Neuronal stem cell (in vitro differentiated cells): Measurements from ENCODE around the gene TRDN.

Experiments
- DNase-seq: peaks from one replicate; pipeline ENCODE4 v3.0.0-alpha.2; 2013; ENCODE audit warnings: low spot score
- H2AFZ ChIP-seq: one replicate; pipeline ENCODE4 v1.6.1; 2013; ENCODE audit warnings: mild to moderate bottlenecking, low read length, inconsistent platforms
- H2AK5ac ChIP-seq: 2 replicates; pipeline ENCODE4 v1.6.1; 2013; ENCODE audit warnings: low read depth, mild to moderate bottlenecking, inconsistent platforms, low read length, moderate library complexity, mixed read lengths
- H2BK120ac ChIP-seq: 2 replicates; pipeline ENCODE4 v1.6.1; 2013; ENCODE audit warnings: low read depth, mild to moderate bottlenecking, inconsistent platforms, low read length, moderate library complexity, mixed read lengths
- H2BK12ac ChIP-seq: one replicate; pipeline ENCODE4 v1.6.1; 2013; ENCODE audit warnings: low read length, inconsistent platforms
- H2BK15ac ChIP-seq: 2 replicates; pipeline ENCODE4 v1.6.1; 2013; ENCODE audit warnings: mild to moderate bottlenecking, low read length, inconsistent platforms, mixed read lengths
- H2BK5ac ChIP-seq: one replicate; pipeline ENCODE4 v1.6.1; 2013; ENCODE audit warnings: inconsistent platforms, mild to moderate bottlenecking, low read length, moderate library complexity
- H3K14ac ChIP-seq: one replicate; pipeline ENCODE4 v1.6.1; 2013; ENCODE audit warnings: low read length, inconsistent platforms
- H3K18ac ChIP-seq: 2 replicates; pipeline ENCODE4 v1.6.1; 2013; ENCODE audit warnings: low read length, inconsistent platforms
- H3K23ac ChIP-seq: 2 replicates; pipeline ENCODE4 v1.6.1; 2013; ENCODE audit warnings: low read depth, mild to moderate bottlenecking, mixed read lengths, low read length, inconsistent platforms; ENCODE audit not compliant: poor library complexity
- H3K27ac ChIP-seq: replicated peaks from 3 replicates; pipeline ENCODE4 v1.5.1; 2013; ENCODE audit warnings: low read length, inconsistent platforms
- H3K27me3 ChIP-seq, 3 experiments: 2 replicates each; pipeline ENCODE4 v1.6.1; 2013; ENCODE audit warnings: low read length in 3 of 3, mild to moderate bottlenecking in 2 of 3, inconsistent platforms in 1 of 3, low read depth in 1 of 3, mixed read lengths in 1 of 3, moderate library complexity in 1 of 3; ENCODE audit not compliant: control insufficient read depth in 3 of 3, insufficient read depth in 3 of 3
- H3K36me3 ChIP-seq, 2 donors: replicated peaks in 1 of 2; 2 replicates each; pipeline ENCODE4 v1.6.1; 2013; ENCODE audit warnings: low read length in 2 of 2; ENCODE audit not compliant: control insufficient read depth in 2 of 2, insufficient read depth in 2 of 2
- H3K4ac ChIP-seq: 2 replicates; pipeline ENCODE4 v1.6.1; 2013; ENCODE audit warnings: inconsistent platforms, mild to moderate bottlenecking, low read length, moderate library complexity
- H3K4me1 ChIP-seq, 2 donors: 1 replicate in 1 of 2; 2 replicates in 1 of 2; pipeline ENCODE4 v1.6.1; 2013; ENCODE audit warnings: low read length in 2 of 2, low read depth in 1 of 2; ENCODE audit not compliant: control insufficient read depth in 2 of 2, insufficient read depth in 1 of 2
- H3K4me2 ChIP-seq: one replicate; pipeline ENCODE4 v1.6.1; 2013; ENCODE audit warnings: mild to moderate bottlenecking, low read length, inconsistent platforms; ENCODE audit not compliant: insufficient read depth, poor library complexity, severe bottlenecking
- H3K4me3 ChIP-seq, 2 donors: 2 replicates each; pipeline ENCODE4 v1.5.1; 2013; ENCODE audit warnings: low read length in 2 of 2, mild to moderate bottlenecking in 2 of 2, inconsistent platforms in 1 of 2, moderate library complexity in 1 of 2
- H3K79me1 ChIP-seq: one replicate; pipeline ENCODE4 v1.6.1; 2013; ENCODE audit warnings: low read depth, mild to moderate bottlenecking, inconsistent platforms, low read length, moderate library complexity
- H3K9ac ChIP-seq: one replicate; pipeline ENCODE4 v1.6.1; 2013; ENCODE audit warnings: mild to moderate bottlenecking, low read depth, low read length, inconsistent platforms; ENCODE audit not compliant: poor library complexity
- H3K9me3 ChIP-seq, 2 donors: replicated peaks in 1 of 2; 2 replicates each; pipeline versions ENCODE3 to v1.6.1; 2013; ENCODE audit warnings: low read length in 2 of 2, mild to moderate bottlenecking in 2 of 2, inconsistent platforms in 1 of 2, low read depth in 1 of 2, mixed read lengths in 1 of 2, moderate library complexity in 1 of 2; ENCODE audit not compliant: control insufficient read depth in 2 of 2, insufficient read depth in 1 of 2
- H4K8ac ChIP-seq: one replicate; pipeline ENCODE4 v1.6.1; 2013; ENCODE audit warnings: low read depth, mild to moderate bottlenecking, inconsistent platforms, low read length, moderate library complexity
- H4K91ac ChIP-seq: one replicate; pipeline ENCODE4 v1.6.1; 2013; ENCODE audit warnings: low read length, low read depth, mild to moderate bottlenecking, inconsistent platforms; ENCODE audit not compliant: poor library complexity
- WGBS, 2 donors: extraction: QIAGEN DNeasy Blood & Tissue Kit; methylation state at CpG; one replicate each; pipeline ENCODE4 v1.1.7; 2013; ENCODE audit warnings: missing lambda C conversion rate in 2 of 2, mixed read lengths in 1 of 2; ENCODE audit not compliant: insufficient read length in 2 of 2, insufficient replicate concordance in 1 of 2; ENCODE audit errors: extremely low coverage in 2 of 2; 5-methylcytosine and 5-hydroxymethylcytosine counted together

The TRDN gene

DNA sequence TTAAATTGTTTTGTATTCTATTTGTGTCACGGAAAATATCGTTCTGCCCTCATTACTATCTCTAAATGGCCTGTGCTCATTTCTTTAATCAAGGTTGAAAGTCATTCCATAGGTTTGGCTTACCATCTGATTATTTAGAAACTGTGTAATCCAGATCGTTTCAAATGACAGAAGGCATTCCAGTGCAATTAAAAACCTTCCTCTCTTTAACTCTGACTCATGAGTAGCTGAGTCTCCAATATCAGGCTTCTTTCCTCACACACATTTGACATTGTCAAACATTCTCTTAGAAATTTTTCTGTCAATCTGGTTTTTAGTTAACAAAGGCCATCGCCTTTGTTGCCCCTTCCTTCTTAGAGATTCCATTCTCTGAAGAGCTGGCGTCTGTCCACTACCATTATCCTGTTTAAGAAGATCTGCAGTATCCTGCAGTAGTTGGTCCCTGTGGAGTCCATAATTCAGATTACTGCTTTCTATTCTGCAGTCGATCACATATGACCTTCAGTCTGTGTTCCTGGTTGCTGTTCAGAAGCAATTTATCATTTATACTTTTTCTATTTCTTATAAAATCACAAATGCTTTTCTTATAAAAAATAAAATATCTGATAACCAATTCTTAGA, 3.9 kb upstream of the TRDN start:
- Histone ChIP-seq H3K4me2 (no peak overlapping the region), H3K14ac (no peak overlapping the region), H3K23ac (no peak overlapping the region), H2AK5ac (no peak overlapping the region), H3K4ac (no peak overlapping the region), H3K4me3 (no peak overlapping the region), H4K91ac (no peak overlapping the region), H2BK12ac (no peak overlapping the region), H3K36me3 (no peaks in the 10 kb centered on the region), H3K79me1 (no peaks in the 10 kb centered on the region), H3K9ac (no peak overlapping the region), H3K4me1 (peaks cover 10 to 27% of the 10 kb centered on the region in 2 donors), H3K18ac (no peak overlapping the region), H2AFZ (peak overlapping the region; percentile 31), H2BK5ac (no peak overlapping the region), H3K27ac (no peak overlapping the region), H3K27me3 (no peaks in the 10 kb centered on the region), H2BK120ac (no peak overlapping the region), H2BK15ac (no peak overlapping the region), H4K8ac (no peak overlapping the region), H3K9me3 (no peaks in the 10 kb centered on the region)
- no peak for DNase-seq
- no CpG with 5 or more reads among the region's 6 CpGs for WGBS, 2 donors

DNA sequence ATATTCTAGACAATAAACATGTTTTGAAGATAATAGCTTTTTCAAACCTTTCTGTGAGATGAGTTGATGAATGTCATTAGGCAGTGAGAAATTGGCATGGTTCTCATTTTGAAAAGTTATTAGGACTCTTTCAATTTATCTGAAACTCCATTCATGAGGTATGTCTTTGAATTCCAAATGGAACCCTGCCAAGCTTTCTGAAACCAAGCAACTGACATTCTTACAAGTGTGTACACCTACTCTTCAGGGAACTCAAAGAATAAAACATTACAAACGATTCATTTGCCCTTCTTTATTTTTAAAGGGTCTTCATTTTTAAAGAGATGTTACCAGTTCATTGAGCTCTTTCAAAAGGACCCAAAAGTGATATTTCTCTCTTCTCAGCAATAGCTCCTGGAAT, 2.1 kb upstream of the TRDN start:
- H3K4me3 ChIP-seq = no peak overlapping the region
- no peaks in the 10 kb centered on the region for H3K79me1 ChIP-seq
- no peak overlapping the region for H2BK5ac ChIP-seq
- no peak overlapping the region for H3K14ac ChIP-seq
- no CpG with 5 or more reads among the region's 1 CpG for WGBS, 2 donors
- H3K4ac ChIP-seq = no peak overlapping the region
- no peak overlapping the region for H3K9ac ChIP-seq
- H3K4me1 ChIP-seq = peaks cover 10 to 27% of the 10 kb centered on the region in 2 donors
- H4K8ac ChIP-seq = no peak overlapping the region
- H3K27me3 ChIP-seq = no peaks in the 10 kb centered on the region
- no peak overlapping the region for H2AFZ ChIP-seq
- H3K18ac ChIP-seq = no peak overlapping the region
- no peaks in the 10 kb centered on the region for H3K36me3 ChIP-seq
- no peak overlapping the region for H3K4me2 ChIP-seq
- no peak for DNase-seq
- H3K9me3 ChIP-seq = no peaks in the 10 kb centered on the region
- no peak overlapping the region for H2BK15ac ChIP-seq
- no peak overlapping the region for H3K23ac ChIP-seq
- no peak overlapping the region for H3K27ac ChIP-seq
- no peak overlapping the region for H2BK12ac ChIP-seq
- H2AK5ac ChIP-seq = no peak overlapping the region
- H2BK120ac ChIP-seq = no peak overlapping the region
- no peak overlapping the region for H4K91ac ChIP-seq

DNA sequence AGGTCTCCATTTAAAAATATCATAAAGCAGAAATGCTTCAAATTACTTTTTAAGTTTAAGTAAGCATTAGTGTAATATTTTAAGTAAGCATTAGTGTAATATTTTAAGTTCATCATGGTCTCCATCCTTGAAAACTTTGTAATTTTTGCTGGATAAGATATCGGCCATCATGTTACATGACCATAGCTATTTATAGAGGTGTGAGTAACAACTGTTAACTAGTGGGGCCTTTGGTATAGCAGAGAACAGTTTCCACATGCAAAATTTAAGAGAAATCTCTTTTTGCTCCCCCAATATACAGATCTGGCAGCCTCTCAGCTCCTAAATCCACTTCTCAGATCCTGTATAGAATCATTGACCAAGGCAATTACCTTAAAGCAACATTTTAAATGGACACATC, 468 bp downstream of the TRDN start:
- H3K23ac ChIP-seq = no peak overlapping the region
- H2AFZ ChIP-seq = peak overlapping the region; percentile 88
- no peak overlapping the region for H4K91ac ChIP-seq
- no peaks in the 10 kb centered on the region for H3K27me3 ChIP-seq
- H3K79me1 ChIP-seq = no peaks in the 10 kb centered on the region
- H2BK12ac ChIP-seq = no peak overlapping the region
- H3K4me3 ChIP-seq = no peak overlapping the region
- WGBS, 2 donors = no CpG with 5 or more reads among the region's 1 CpG
- no peak overlapping the region for H4K8ac ChIP-seq
- no peak overlapping the region for H3K4ac ChIP-seq
- H3K36me3 ChIP-seq = no peaks in the 10 kb centered on the region
- no peak overlapping the region for H3K18ac ChIP-seq
- H3K9me3 ChIP-seq = no peaks in the 10 kb centered on the region
- no peak overlapping the region for H2BK5ac ChIP-seq
- H2BK15ac ChIP-seq = no peak overlapping the region
- no peak overlapping the region for H2AK5ac ChIP-seq
- no peak overlapping the region for H3K4me2 ChIP-seq
- no peak overlapping the region for H3K14ac ChIP-seq
- no peak overlapping the region for H2BK120ac ChIP-seq
- no peak for DNase-seq
- no peak overlapping the region for H3K27ac ChIP-seq
- H3K4me1 ChIP-seq = peaks cover 10 to 26% of the 10 kb centered on the region in 2 donors
- H3K9ac ChIP-seq = no peak overlapping the region

DNA sequence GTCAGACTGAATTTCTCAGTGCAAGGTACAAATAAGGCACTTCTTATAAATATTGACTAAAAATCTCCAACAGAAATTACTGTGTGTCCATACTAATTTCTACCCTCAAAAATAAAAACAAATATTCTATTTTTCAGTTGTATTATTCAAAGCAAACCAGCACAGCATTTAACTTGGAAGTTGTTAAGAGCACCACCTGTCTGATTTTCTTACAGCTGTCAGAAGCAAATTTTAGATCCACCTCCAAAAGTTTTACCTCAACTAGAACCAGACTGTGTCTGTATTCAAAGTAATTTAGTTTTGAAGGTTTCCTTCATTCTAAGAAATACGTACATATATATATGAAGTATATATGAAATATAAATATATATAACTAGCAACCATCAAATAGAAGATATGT, 1.2 kb downstream of the TRDN start:
- Histone ChIP-seq H3K4me2 (no peak overlapping the region), H3K4ac (no peak overlapping the region), H2BK120ac (no peak overlapping the region), H3K79me1 (no peaks in the 10 kb centered on the region), H3K18ac (no peak overlapping the region), H3K9ac (no peak overlapping the region), H3K4me3 (no peak overlapping the region), H2BK5ac (no peak overlapping the region), H3K27me3 (no peaks in the 10 kb centered on the region), H3K27ac (no peak overlapping the region), H2AK5ac (no peak overlapping the region), H3K23ac (no peak overlapping the region), H4K8ac (no peak overlapping the region), H3K36me3 (no peaks in the 10 kb centered on the region), H3K9me3 (no peaks in the 10 kb centered on the region), H2BK12ac (no peak overlapping the region), H2AFZ (no peak overlapping the region), H3K14ac (no peak overlapping the region), H2BK15ac (no peak overlapping the region), H4K91ac (no peak overlapping the region), H3K4me1 (peaks cover 8 to 23% of the 10 kb centered on the region in 2 donors)
- DNase-seq = no peak
- WGBS, 2 donors = no CpG with 5 or more reads among the region's 1 CpG
